HEK293T (cell line): ENCODE results near the gene SLC38A3.

Source experiments
- BHLHE40 ChIP-seq: fragments of 450-650 bp; IDR thresholded peaks from 2 replicates; pipeline ENCODE4 v1.6.1; 2016; ENCODE audit warnings: mild to moderate bottlenecking, moderate library complexity, borderline replicate concordance
- CTBP1 ChIP-seq: fragments of 450-650 bp; IDR thresholded peaks from 2 replicates; pipeline ENCODE4 v1.6.1; 2016; ENCODE audit warnings: borderline replicate concordance
- ELF4 ChIP-seq: fragments of 450-650 bp; IDR thresholded peaks from 2 replicates; pipeline ENCODE4 v1.6.1; 2017; ENCODE audit warnings: antibody characterized with exemption
- FOXA1 ChIP-seq: fragments of 450-650 bp; IDR thresholded peaks from 2 replicates; pipeline ENCODE4 v1.6.1; 2016; ENCODE audit warnings: mild to moderate bottlenecking
- FOXK2 ChIP-seq: fragments of 450-650 bp; IDR thresholded peaks from 2 replicates; pipeline ENCODE4 v1.6.1; 2016; ENCODE audit warnings: mild to moderate bottlenecking
- FOXM1 ChIP-seq: fragments of 450-650 bp; IDR thresholded peaks from 2 replicates; pipeline ENCODE4 v1.6.1; 2017; ENCODE audit warnings: mild to moderate bottlenecking, borderline replicate concordance
- HDGF ChIP-seq: fragments of 450-650 bp; IDR thresholded peaks from 2 replicates; pipeline ENCODE4 v1.6.1; 2017; ENCODE audit warnings: antibody characterized with exemption, borderline replicate concordance
- L3MBTL2 ChIP-seq: fragments of 450-650 bp; conservative IDR thresholded peaks from 2 replicates; pipeline ENCODE4 v1.6.1; 2016; ENCODE audit warnings: mild to moderate bottlenecking
- LEF1 ChIP-seq: fragments of 450-650 bp; IDR thresholded peaks from 2 replicates; pipeline ENCODE4 v1.6.1; 2017; ENCODE audit warnings: mild to moderate bottlenecking, borderline replicate concordance
- PKNOX1 ChIP-seq: fragments of 450-650 bp; IDR thresholded peaks from 2 replicates; pipeline ENCODE4 v1.6.1; 2016
- SP1 ChIP-seq: fragments of 450-650 bp; IDR thresholded peaks from 2 replicates; pipeline ENCODE4 v1.6.1; 2017
- SUZ12 ChIP-seq: fragments of 450-650 bp; IDR thresholded peaks from 2 replicates; pipeline ENCODE4 v1.6.1; 2016; ENCODE audit warnings: mild to moderate bottlenecking
- TARDBP ChIP-seq: fragments of 450-650 bp; IDR thresholded peaks from 2 replicates; pipeline ENCODE4 v1.6.1; 2016
- ZNF384 ChIP-seq: fragments of 450-650 bp; IDR thresholded peaks from 2 replicates; pipeline ENCODE4 v1.6.1; 2016

GRCh38 chr3:50169858-50170257 lies 35.2 kb upstream of the SLC38A3 start:
- TF ChIP-seq SUZ12 (no peak), FOXK2 (no peak), TARDBP (no peak), SP1 (no peak), L3MBTL2 (no peak), PKNOX1 (no peak), FOXM1 (no peak), BHLHE40 (no peak), ZNF384 (no peak), FOXA1 (no peak), LEF1 (no peak), ELF4 (no peak), CTBP1 (no peak), HDGF (no peak)
